Neural progenitor cell (in vitro differentiated cells): ENCODE data around the gene IKZF3. TPM values are rescaled to one million over a fixed set of nuclear protein-coding genes. Genes with fewer than 3 reads are reported as not detected.

Experiments
- DNase-seq: peaks from one replicate; pipeline ENCODE4 v3.0.0-alpha.2; 2016; ENCODE audit warnings: low spot score
- H2AFZ ChIP-seq: fragments of 200-600 bp; sonication (generic); replicated peaks from 2 replicates; pipeline ENCODE4 v1.6.1; 2016; ENCODE audit warnings: antibody characterized with exemption
- H3F3A ChIP-seq: fragments of 200-600 bp; sonication (generic); 2 replicates; pipeline ENCODE4 v1.6.1; 2016; ENCODE audit warnings: antibody characterized with exemption, low read depth
- H3K27ac ChIP-seq: fragments of 200-600 bp; sonication (generic); 2 replicates; pipeline ENCODE4 v1.5.1; 2016; ENCODE audit warnings: mild to moderate bottlenecking
- H3K27me3 ChIP-seq: fragments of 200-600 bp; sonication (generic); 2 replicates; pipeline ENCODE4 v1.6.1; 2016; ENCODE audit warnings: mild to moderate bottlenecking, moderate library complexity
- H3K36me3 ChIP-seq: fragments of 200-600 bp; sonication (generic); 2 replicates; pipeline ENCODE4 v1.5.1; 2016
- H3K4me1 ChIP-seq: fragments of 200-600 bp; sonication (generic); 2 replicates; pipeline ENCODE4 v1.6.1; 2016; ENCODE audit warnings: mixed run types
- H3K4me2 ChIP-seq: fragments of 200-600 bp; sonication (generic); 2 replicates; pipeline ENCODE4 v1.6.1; 2016
- H3K4me3 ChIP-seq: fragments of 200-600 bp; sonication (generic); 2 replicates; pipeline ENCODE4 v1.5.1; 2016
- H3K79me2 ChIP-seq: fragments of 200-600 bp; sonication (generic); 2 replicates; pipeline ENCODE4 v1.6.1; 2016; ENCODE audit warnings: low read depth
- H3K9ac ChIP-seq: fragments of 200-600 bp; sonication (generic); 2 replicates; pipeline ENCODE4 v1.6.1; 2016
- H3K9me3 ChIP-seq: fragments of 200-600 bp; sonication (generic); 2 replicates; pipeline ENCODE4 v1.5.1; 2016; ENCODE audit warnings: low read depth
- H4K20me1 ChIP-seq: fragments of 200-600 bp; sonication (generic); 2 replicates; pipeline ENCODE4 v1.6.1; 2016; ENCODE audit warnings: low read depth
- H3K27ac Mint-ChIP-seq: 3 replicates; pipeline ENCODE4 v1.8.0; 2021; ENCODE audit warnings: mixed read lengths
- H3K27me3 Mint-ChIP-seq: 2 replicates; pipeline ENCODE4 v1.8.0; 2022; ENCODE audit warnings: low read depth, mild to moderate bottlenecking, inconsistent platforms, moderate library complexity, mixed read lengths; ENCODE audit not compliant: insufficient read depth
- H3K36me3 Mint-ChIP-seq: 3 replicates; pipeline ENCODE4 v1.8.0; 2021; ENCODE audit warnings: mixed read lengths
- H3K4me1 Mint-ChIP-seq: 3 replicates; pipeline ENCODE4 v1.8.0; 2021; ENCODE audit warnings: mixed read lengths
- H3K4me3 Mint-ChIP-seq: 3 replicates; pipeline ENCODE4 v1.8.0; 2021; ENCODE audit warnings: mild to moderate bottlenecking, moderate library complexity, mixed read lengths
- H3K9me3 Mint-ChIP-seq: 3 replicates; pipeline ENCODE4 v1.8.0; 2020; ENCODE audit warnings: mixed read lengths
- EZH2 ChIP-seq: fragments of 200-600 bp; sonication (generic); IDR thresholded peaks from 2 replicates; pipeline ENCODE4 v1.6.1; 2017; ENCODE audit warnings: antibody characterized with exemption, mild to moderate bottlenecking, moderate library complexity
- EZH2phosphoT487 ChIP-seq: fragments of 200-600 bp; sonication (generic); IDR thresholded peaks from 2 replicates; pipeline ENCODE4 v1.6.1; 2017; ENCODE audit warnings: antibody characterized with exemption
- total RNA-seq: library from RNA; depleted of rRNA; stranded (reverse); fragments of >200 nt; gene quantifications from 2 replicates; pipeline ENCODE4 v1.2.3, GENCODE V29; 2015; ENCODE audit warnings: low replicate concordance
- TF ChIP-seq, protein P1 (sequence below): fragments of 200-600 bp; sonication (generic); IDR thresholded peaks from 2 replicates; pipeline ENCODE4 v1.5.1; 2017; ENCODE audit warnings: antibody characterized with exemption, mild to moderate bottlenecking

The IKZF3 gene
- total RNA-seq, 1 donor from 2014 or later = not detected

DNA sequence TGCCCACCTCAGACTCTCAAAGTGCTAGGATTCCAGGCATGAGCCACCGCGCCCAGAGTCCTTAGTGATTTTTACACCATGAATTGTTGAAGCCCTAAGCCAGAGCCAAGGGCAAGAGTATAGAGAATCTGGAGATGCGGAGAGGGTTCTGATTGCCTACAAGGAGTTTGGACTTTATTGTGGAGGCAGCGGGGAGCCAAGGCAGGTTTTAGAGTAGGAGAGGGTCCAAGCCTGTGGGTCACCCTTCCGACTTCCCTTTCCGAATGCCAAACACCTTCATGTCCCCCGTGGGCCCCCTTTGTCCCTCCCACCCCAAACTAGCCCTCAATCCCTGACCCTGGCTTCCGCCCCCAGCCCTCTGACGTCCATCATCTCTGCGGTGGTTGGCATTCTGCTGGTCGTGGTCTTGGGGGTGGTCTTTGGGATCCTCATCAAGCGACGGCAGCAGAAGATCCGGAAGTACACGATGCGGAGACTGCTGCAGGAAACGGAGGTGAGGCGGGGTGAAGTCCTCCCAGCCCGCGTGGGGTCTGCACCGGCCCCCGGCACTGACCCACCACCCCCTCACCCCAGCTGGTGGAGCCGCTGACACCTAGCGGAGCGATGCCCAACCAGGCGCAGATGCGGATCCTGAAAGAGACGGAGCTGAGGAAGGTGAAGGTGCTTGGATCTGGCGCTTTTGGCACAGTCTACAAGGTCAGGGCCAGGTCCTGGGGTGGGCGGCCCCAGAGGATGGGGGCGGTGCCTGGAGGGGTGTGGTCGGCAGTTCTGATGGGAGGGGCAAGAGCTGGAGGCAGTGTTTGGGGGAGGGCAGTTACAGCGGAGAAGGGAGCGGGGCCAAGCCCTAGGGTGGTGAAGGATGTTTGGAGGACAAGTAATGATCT is 140.9 kb downstream of the IKZF3 start:
- no peaks in the 10 kb centered on the region for H3K36me3 ChIP-seq
- H3F3A ChIP-seq = peaks cover 3% of the 10 kb centered on the region
- Mint-ChIP-seq H3K27me3 (peaks cover 5% of the 10 kb centered on the region), H3K27ac (no peak overlapping the region), H3K36me3 (peaks cover 26% of the 10 kb centered on the region), H3K4me1 (no peaks in the 10 kb centered on the region), H3K9me3 (no peaks in the 10 kb centered on the region), H3K4me3 (no peak overlapping the region)
- no peak overlapping the region for H3K9ac ChIP-seq
- no peaks in the 10 kb centered on the region for H3K27me3 ChIP-seq
- no peak overlapping the region for H3K4me3 ChIP-seq
- no peak overlapping the region for H3K4me2 ChIP-seq
- H3K4me1 ChIP-seq = no peaks in the 10 kb centered on the region
- DNase-seq = no peak
- peaks cover 10% of the 10 kb centered on the region for H4K20me1 ChIP-seq
- no peak overlapping the region for H2AFZ ChIP-seq
- H3K79me2 ChIP-seq = no peaks in the 10 kb centered on the region
- H3K27ac ChIP-seq = no peak overlapping the region
- TF ChIP-seq, protein P1, sequence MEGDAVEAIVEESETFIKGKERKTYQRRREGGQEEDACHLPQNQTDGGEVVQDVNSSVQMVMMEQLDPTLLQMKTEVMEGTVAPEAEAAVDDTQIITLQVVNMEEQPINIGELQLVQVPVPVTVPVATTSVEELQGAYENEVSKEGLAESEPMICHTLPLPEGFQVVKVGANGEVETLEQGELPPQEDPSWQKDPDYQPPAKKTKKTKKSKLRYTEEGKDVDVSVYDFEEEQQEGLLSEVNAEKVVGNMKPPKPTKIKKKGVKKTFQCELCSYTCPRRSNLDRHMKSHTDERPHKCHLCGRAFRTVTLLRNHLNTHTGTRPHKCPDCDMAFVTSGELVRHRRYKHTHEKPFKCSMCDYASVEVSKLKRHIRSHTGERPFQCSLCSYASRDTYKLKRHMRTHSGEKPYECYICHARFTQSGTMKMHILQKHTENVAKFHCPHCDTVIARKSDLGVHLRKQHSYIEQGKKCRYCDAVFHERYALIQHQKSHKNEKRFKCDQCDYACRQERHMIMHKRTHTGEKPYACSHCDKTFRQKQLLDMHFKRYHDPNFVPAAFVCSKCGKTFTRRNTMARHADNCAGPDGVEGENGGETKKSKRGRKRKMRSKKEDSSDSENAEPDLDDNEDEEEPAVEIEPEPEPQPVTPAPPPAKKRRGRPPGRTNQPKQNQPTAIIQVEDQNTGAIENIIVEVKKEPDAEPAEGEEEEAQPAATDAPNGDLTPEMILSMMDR = no peak
- no peak for TF ChIP-seq EZH2
- TF ChIP-seq EZH2phosphoT487 = no peak
- H3K9me3 ChIP-seq = no peaks in the 10 kb centered on the region

DNA sequence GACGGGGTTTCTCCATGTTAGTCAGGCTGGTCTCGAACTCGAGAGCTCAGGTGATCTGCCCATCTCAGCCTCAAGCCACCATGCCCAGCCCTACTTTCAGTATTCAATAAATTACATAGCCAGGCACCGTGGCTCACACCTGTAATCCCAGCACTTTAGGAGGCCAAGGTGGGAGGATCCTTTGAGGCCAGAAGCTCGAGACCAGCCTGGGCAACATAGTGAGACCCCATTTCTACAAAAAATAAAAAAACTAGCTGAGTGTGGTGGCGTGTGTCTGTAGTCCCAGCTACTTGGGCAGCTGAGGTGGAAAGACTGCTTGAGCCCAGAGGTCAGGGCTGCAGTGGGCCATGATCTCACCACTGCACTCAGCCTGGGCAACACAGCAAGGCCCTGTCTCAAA is 142.0 kb downstream of the IKZF3 start:
- Mint-ChIP-seq H3K27me3 (peaks cover 5% of the 10 kb centered on the region), H3K4me3 (no peak overlapping the region), H3K9me3 (no peaks in the 10 kb centered on the region), H3K36me3 (peaks cover 27% of the 10 kb centered on the region), H3K4me1 (no peaks in the 10 kb centered on the region), H3K27ac (no peak overlapping the region)
- no peaks in the 10 kb centered on the region for H3K79me2 ChIP-seq
- no peak overlapping the region for H3K4me3 ChIP-seq
- H4K20me1 ChIP-seq = peaks cover 15% of the 10 kb centered on the region
- peaks cover 3% of the 10 kb centered on the region for H3F3A ChIP-seq
- no peaks in the 10 kb centered on the region for H3K4me1 ChIP-seq
- H2AFZ ChIP-seq = no peak overlapping the region
- H3K27ac ChIP-seq = no peak overlapping the region
- no peak for DNase-seq
- TF ChIP-seq, protein P1 = no peak
- TF ChIP-seq EZH2phosphoT487 = no peak
- no peak for TF ChIP-seq EZH2
- no peak overlapping the region for H3K9ac ChIP-seq
- H3K27me3 ChIP-seq = no peaks in the 10 kb centered on the region
- H3K36me3 ChIP-seq = no peaks in the 10 kb centered on the region
- no peak overlapping the region for H3K4me2 ChIP-seq
- no peaks in the 10 kb centered on the region for H3K9me3 ChIP-seq

DNA sequence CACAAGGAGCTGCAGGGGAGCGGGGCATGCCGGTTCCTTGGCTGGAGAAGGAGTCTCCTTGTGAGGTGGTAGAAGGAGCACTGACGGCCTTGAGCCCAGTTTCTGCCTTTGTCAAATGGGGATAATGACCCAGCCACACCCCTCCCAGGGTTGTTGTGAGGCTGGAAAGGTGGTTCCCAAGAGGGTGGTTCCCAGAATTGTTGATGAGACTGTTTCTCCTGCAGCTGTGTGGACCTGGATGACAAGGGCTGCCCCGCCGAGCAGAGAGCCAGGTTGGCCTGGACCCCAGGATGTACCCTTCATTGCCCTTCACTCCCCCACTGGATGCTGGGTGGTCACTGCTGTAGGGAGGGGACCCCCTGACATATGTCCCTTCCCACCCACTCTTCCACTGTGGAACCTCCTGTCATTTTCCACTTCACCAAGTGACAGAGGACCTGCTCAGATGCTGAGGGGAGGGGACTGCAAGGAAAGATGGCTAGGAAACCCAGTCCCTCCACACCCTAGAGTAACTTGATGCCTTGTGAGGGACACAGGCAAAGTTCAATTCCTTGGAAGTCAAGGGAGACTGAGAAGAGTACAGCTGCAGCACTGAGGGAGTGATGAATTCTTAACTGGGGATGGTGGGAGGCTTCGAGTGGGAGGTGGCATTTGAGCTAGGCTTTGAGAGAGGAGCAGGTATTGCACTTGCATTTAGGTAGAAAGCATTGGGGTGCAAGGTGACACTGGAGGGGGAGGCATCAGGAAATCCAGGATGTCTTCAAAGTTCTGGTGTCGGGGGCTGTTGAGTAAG is 144.4 kb downstream of the IKZF3 start:
- Histone ChIP-seq H3K36me3 (no peaks in the 10 kb centered on the region), H3K9ac (no peak overlapping the region), H4K20me1 (peaks cover 11% of the 10 kb centered on the region), H3K4me1 (no peaks in the 10 kb centered on the region), H3K27ac (no peak overlapping the region), H3K79me2 (no peaks in the 10 kb centered on the region), H3F3A (peaks cover 3% of the 10 kb centered on the region), H2AFZ (no peak overlapping the region), H3K9me3 (no peaks in the 10 kb centered on the region), H3K4me2 (no peak overlapping the region), H3K4me3 (no peak overlapping the region), H3K27me3 (no peaks in the 10 kb centered on the region)
- Mint-ChIP-seq H3K27me3 (peaks cover 4% of the 10 kb centered on the region), H3K4me3 (no peak overlapping the region), H3K9me3 (no peaks in the 10 kb centered on the region), H3K27ac (no peak overlapping the region), H3K4me1 (no peaks in the 10 kb centered on the region), H3K36me3 (peaks cover 18% of the 10 kb centered on the region)
- TF ChIP-seq EZH2phosphoT487 = no peak
- no peak for TF ChIP-seq EZH2
- TF ChIP-seq, protein P1 = no peak
- no peak for DNase-seq
